D721Med (cell line): ENCODE results near the gene DRD1.
"Not testable (repeated sequence)": the region's sequence is repeated elsewhere in the genome, so short reads cannot be mapped to it uniquely, and the experiment has no call there.

Experiments used
- DNase-seq: peaks from one replicate; pipeline ENCODE4 v3.0.0; 2011; ENCODE audit warnings: low spot score; ENCODE audit not compliant: insufficient read length
- FAIRE-seq: peaks from 2 replicates; lab custom pipeline; 2011; peaks lifted over from hg19 to GRCh38; lab: Jason Lieb, UNC
- TF ChIP-seq, protein P1 (sequence below): IDR thresholded peaks from 2 replicates; pipeline ENCODE4 v1.5.1; 2012; ENCODE audit warnings: mild to moderate bottlenecking, control low read depth; ENCODE audit not compliant: insufficient read depth; ENCODE audit errors: missing control alignments

Gene DRD1

DNA sequence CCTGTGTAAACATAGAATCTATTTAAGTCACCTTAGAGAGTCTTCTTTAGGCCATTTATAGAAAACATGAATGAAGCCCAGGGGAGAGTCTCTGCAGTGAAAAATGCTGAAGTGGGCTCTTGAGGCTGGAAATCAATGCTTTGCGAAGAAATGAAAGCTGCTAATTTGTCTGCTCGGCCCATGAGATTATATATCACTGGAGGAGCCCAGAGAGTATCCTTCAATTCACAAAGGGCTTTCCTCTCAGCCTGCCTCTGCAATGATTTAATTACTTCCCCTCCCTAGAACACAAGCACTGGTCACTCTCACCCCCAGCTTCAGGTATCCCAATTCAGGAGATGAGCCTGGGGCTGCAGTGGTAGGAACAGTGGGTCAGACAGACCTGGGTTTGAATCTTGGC, 8.2 kb upstream of the DRD1 start:
- TF ChIP-seq, protein P1, sequence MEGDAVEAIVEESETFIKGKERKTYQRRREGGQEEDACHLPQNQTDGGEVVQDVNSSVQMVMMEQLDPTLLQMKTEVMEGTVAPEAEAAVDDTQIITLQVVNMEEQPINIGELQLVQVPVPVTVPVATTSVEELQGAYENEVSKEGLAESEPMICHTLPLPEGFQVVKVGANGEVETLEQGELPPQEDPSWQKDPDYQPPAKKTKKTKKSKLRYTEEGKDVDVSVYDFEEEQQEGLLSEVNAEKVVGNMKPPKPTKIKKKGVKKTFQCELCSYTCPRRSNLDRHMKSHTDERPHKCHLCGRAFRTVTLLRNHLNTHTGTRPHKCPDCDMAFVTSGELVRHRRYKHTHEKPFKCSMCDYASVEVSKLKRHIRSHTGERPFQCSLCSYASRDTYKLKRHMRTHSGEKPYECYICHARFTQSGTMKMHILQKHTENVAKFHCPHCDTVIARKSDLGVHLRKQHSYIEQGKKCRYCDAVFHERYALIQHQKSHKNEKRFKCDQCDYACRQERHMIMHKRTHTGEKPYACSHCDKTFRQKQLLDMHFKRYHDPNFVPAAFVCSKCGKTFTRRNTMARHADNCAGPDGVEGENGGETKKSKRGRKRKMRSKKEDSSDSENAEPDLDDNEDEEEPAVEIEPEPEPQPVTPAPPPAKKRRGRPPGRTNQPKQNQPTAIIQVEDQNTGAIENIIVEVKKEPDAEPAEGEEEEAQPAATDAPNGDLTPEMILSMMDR = no peak
- no peak for DNase-seq
- FAIRE-seq = no peak

DNA sequence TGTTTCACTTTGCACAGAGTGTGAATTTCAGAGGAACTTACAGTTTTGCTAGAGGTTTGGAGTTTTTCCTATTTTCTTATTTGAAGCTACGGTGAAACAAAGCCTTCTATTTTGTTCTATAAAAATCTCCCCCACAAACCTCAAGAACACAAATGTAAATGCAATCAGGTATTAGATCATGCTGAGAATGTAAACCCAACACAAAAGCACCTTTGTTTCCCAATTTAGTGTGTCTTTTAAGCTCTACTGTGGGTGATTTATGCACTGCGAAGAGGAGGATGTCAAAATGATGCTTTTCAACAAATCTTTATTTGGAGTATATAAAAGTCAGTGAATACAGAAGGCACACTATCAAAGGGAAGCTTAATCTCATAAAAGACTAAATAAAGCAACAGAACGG, 4.3 kb upstream of the DRD1 start:
- TF ChIP-seq, protein P1 = no peak
- DNase-seq (no peak), FAIRE-seq (no peak)

DNA sequence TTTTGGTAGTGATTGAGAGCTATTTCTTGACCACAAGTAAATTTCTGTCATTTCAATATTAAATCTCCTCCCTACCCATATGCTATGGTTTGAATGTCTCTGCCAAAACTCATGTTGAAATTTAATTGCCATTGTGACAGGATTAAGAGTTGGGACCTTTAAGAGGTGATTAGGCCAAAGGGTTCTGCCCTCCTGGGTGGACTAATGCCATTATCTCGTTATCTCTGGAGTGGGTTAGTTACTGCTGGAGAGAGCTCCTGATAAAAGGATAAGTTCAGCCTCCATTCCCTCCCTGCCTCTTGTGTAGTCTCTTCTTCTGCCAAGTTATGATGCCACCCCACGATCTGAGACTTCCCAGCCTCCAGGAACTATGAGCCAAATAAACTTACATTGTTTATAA, 3.6 kb upstream of the DRD1 start:
- FAIRE-seq (no peak), DNase-seq (no peak)
- TF ChIP-seq, protein P1 = no peak

DNA sequence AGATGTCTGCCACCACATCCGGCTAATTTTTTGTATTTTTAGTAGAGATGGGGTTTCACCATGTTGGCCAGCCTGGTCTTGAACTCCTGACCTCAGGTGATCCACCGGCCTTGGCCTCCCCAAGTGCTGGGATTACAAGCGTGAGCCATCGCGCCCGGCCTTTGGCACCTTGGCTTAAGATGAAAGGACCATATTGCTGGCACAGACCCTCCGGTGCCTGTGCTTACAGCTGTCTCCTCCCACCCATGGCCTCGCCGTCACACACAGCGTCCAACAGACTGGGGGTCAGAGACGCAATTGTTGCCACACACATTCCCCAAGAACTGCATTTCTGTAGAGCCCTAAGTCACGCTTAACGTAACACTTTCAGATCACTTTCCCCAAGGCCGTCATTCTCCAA, 2.4 kb upstream of the DRD1 start:
- not testable (repeated sequence) for FAIRE-seq, DNase-seq

DNA sequence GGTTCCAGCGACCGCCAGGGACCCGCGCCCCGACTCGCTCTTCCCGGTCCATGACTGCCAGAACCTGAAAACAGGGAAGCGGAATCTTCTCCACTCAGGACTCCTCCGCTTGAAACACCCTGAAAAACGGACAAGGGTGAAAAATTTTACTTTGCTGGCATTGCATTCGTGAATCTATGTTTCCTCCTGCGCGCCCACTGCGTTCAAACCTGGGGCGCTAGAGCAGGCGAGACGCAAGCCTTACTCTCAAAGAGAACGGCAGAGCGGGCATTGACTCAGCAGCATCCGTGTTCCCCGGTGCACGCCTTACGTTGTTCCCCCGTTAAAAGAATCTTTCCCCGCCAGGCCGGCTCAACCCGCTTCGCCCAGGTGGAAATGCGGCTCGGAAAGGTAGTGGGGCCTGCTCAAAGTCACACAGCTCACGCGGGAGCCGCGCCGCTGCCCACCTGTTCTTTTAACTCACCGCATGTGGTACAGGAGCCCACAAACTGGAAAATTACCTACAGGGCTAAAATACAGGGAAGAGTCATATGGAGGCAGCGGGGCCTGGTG, 999 bp upstream of the DRD1 start:
- TF ChIP-seq, protein P1 = no peak
- DNase-seq (no peak), FAIRE-seq (no peak)

DNA sequence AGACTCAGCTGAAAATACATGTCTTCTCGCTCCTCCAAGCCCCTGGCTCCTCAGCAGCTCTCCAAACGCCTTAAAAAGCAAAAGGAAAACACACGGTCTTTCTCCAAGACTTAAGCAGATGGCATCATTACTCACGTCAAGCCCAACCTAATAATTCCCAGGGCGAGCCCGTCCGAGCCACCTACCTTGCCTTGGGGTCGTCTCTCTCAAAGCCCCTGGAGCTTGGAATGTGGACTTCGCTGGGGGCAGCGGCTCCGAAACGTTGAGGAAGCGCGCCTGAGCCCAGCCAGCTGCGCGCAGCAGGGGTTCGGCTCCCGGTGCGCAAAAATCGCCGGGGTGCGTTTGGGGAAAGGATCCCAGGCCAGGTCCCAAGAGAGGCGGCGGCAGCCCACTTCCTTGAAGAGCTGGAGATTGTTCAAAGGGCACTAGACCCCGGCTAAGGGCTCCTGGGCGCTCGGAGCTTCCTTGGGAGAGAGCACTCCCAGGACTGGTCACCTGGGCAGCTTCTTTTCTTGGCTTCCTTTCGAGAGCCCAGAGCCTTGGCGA, 395 bp downstream of the DRD1 start:
- FAIRE-seq = no peak
- DNase-seq = no peak
- TF ChIP-seq, protein P1 = no peak

DNA sequence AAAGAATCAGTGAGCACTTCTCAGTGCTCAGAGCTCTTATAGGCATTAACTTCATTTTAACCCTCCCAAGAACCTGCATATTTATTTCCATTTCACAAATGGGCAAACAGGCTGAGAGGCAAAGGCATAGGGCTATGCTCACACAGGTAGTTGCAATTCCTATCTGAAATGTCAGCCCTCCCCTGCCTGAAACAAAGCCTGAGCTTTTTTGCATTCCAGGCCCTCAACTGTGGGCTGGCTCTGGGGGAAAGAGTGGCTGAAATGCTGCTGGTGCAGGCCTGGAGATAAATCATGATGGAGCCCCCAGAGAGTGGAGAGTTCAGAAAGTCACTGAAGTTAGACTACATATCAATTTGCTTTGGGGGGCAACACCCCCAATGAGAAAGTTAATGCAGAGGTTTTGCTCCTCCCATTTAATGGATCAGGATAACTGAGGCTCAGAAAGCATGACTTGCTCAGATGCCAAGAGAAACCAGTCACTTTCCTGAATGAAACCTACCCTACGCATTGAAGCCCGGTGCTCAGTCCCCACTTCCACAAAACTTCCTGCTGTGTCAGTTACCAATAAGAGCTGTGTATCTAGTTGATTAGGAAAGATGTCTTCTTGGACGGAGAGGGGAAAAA, 5.6 kb downstream of the DRD1 start:
- TF ChIP-seq, protein P1 = no peak
- DNase-seq = no peak
- no peak for FAIRE-seq
